T-helper 17 cell (primary cell): ENCODE results near the gene DGKE. TPM values are rescaled to one million over a fixed set of nuclear protein-coding genes. Genes with fewer than 3 reads are reported as not detected.

Experiments used
- ATAC-seq: fragments of 150-1000 bp; cut with Tn5 transposase; 2 replicates; pipeline ENCODE4 v1.10.0; 2021; ENCODE audit warnings: mild to moderate bottlenecking, moderate library complexity
- DNase-seq, 3 donors: peaks; one replicate each; pipeline versions ENCODE4 v3.0.0 to v3.0.0-alpha.2; 2020 to 2021
- H3K9me3 ChIP-seq: one replicate; pipeline ENCODE4 v1.7.0; 2013; ENCODE audit warnings: low read length, mild to moderate bottlenecking; ENCODE audit not compliant: control insufficient read depth, poor library complexity, severe bottlenecking
- H3K27ac Mint-ChIP-seq: one replicate; pipeline ENCODE4 v1.8.0; 2022; ENCODE audit warnings: mild to moderate bottlenecking, moderate library complexity, mixed read lengths
- H3K27me3 Mint-ChIP-seq: one replicate; pipeline ENCODE4 v1.8.0; 2022; ENCODE audit warnings: mixed read lengths
- H3K36me3 Mint-ChIP-seq: one replicate; pipeline ENCODE4 v1.8.0; 2022; ENCODE audit warnings: low read depth, mixed read lengths
- H3K4me1 Mint-ChIP-seq: one replicate; pipeline ENCODE4 v1.8.0; 2022; ENCODE audit warnings: mild to moderate bottlenecking, mixed read lengths
- H3K4me3 Mint-ChIP-seq: one replicate; pipeline ENCODE4 v1.8.0; 2022; ENCODE audit warnings: mild to moderate bottlenecking, moderate library complexity, mixed read lengths
- total RNA-seq, 4 donors: library from RNA in 2 of 4; stranded (reverse) in 2 of 4; gene quantifications; one replicate each; pipeline ENCODE4 v1.2.3 and lab custom pipeline; 2022 to 2026

DGKE gene
- total RNA-seq, 2 donors from 2014 or later: 29.1 to 38.2 TPM

DNA sequence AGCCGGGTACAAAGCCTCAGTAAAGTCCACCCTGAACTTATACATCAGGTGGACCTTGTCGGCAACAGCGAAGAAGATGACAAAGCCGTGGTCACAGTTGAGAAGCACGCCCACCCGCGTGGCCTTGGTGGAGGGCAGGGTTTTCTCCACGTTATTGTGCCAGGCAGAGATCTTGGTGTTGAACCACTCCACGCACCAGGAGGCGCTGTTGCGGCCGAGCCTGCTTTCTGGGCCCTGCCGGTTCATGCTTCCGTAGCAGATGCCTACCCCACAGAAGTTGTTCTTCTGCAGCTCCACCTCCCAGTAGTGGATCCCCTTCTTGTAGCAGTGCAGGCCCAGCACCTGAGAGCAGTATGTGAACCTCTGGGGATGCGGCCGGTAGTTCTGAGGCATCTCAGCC lies 57.8 kb downstream of the DGKE start:
- Mint-ChIP-seq H3K4me3 (no peak overlapping the region), H3K27me3 (no peaks in the 10 kb centered on the region), H3K4me1 (peaks cover 12% of the 10 kb centered on the region), H3K27ac (peak overlapping the region; percentile 35), H3K36me3 (peaks cover 18% of the 10 kb centered on the region)
- peaks cover 3% of the 10 kb centered on the region for H3K9me3 ChIP-seq
- ATAC-seq (peak; percentile 60), DNase-seq (peak; percentile 23 to 50 (median 46))

- no peak for ATAC-seq
- no peaks in the 10 kb centered on the region for H3K27me3 Mint-ChIP-seq
- no peak for DNase-seq
- peaks cover 3% of the 10 kb centered on the region for H3K9me3 ChIP-seq
- H3K4me1 Mint-ChIP-seq: peaks cover 15% of the 10 kb centered on the region
- peaks cover 19% of the 10 kb centered on the region for H3K36me3 Mint-ChIP-seq
- H3K4me3 Mint-ChIP-seq: no peak overlapping the region
- H3K27ac Mint-ChIP-seq: peak overlapping the region; percentile 35
Measured at GRCh38 chr17:56892333-56892732, 58.4 kb downstream of the DGKE start.

DNA sequence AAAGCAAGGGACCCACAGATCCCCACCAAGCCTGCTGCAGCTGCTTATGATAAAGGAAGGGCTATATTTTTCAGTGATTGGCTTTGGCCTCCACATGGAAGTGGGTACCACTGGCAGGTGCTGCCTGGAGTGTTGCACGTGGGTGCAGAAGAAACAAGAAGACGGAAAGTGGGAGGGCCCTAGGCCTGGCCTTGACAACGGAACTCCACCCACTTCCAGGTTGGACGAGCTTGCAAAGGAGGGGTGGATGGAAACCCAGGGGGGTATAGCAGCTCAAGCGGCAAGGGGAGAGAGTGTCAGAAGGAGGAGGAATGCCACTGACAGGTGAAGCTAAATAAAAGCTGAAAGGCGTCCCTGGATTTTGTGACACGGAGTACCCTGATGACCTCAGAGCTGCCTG lies 59.6 kb downstream of the DGKE start:
- H3K4me3 Mint-ChIP-seq: no peak overlapping the region
- H3K4me1 Mint-ChIP-seq: peaks cover 19% of the 10 kb centered on the region
- no peaks in the 10 kb centered on the region for H3K9me3 ChIP-seq
- peak overlapping the region; percentile 85 for H3K27ac Mint-ChIP-seq
- peaks cover 22% of the 10 kb centered on the region for H3K36me3 Mint-ChIP-seq
- no peak for DNase-seq
- ATAC-seq: no peak
- H3K27me3 Mint-ChIP-seq: no peaks in the 10 kb centered on the region

DNA sequence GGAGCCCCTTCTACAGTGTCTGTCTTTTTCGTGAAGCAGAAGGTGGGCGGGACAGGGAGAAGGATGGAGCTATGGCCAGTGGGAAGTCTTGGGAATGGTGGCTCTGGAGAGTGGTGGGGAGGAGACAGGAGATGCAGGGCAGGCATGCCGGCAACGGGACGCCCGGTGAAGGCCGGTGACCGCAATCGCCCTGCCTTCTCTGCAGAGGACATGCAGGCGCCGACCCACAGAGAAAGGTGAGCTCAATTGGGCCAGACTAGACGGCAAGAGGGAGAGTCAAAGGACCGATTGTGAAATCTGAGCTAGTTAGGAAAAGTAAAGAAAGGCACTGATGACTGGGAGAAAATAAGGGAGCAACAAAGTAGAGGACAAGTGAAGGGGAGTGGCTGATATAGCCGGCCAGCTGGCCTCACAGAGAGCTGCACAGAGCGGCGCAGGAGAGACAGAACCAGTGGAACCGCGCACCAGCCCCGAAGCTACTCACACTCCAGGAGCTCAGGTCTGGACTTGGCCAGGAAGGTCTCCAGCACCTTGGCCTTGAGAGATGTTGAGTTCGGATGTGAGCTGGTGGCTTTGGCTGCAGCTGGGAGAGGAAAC lies 61.0 kb downstream of the DGKE start:
- ATAC-seq (no peak), DNase-seq (no peak)
- Mint-ChIP-seq H3K27me3 (no peaks in the 10 kb centered on the region), H3K36me3 (peaks cover 22% of the 10 kb centered on the region), H3K27ac (peak overlapping the region; percentile 60), H3K4me3 (no peak overlapping the region), H3K4me1 (peaks cover 22% of the 10 kb centered on the region)
- no peaks in the 10 kb centered on the region for H3K9me3 ChIP-seq

- H3K27ac Mint-ChIP-seq: no peak overlapping the region
- peaks cover 28% of the 10 kb centered on the region for H3K4me1 Mint-ChIP-seq
- H3K36me3 Mint-ChIP-seq: peaks cover 27% of the 10 kb centered on the region
- no peak for ATAC-seq
- no peaks in the 10 kb centered on the region for H3K9me3 ChIP-seq
- no peaks in the 10 kb centered on the region for H3K27me3 Mint-ChIP-seq
- DNase-seq: no peak
- H3K4me3 Mint-ChIP-seq: no peak overlapping the region
Measured at GRCh38 chr17:56896217-56896967, 62.4 kb downstream of the DGKE start.

GRCh38 chr17:56896968-56897359 lies 63.0 kb downstream of the DGKE start:
- H3K4me1 Mint-ChIP-seq: peaks cover 28% of the 10 kb centered on the region
- H3K27me3 Mint-ChIP-seq: no peaks in the 10 kb centered on the region
- H3K4me3 Mint-ChIP-seq: no peak overlapping the region
- H3K9me3 ChIP-seq: no peaks in the 10 kb centered on the region
- ATAC-seq (no peak), DNase-seq (no peak)
- H3K36me3 Mint-ChIP-seq: peaks cover 27% of the 10 kb centered on the region
- H3K27ac Mint-ChIP-seq: no peak overlapping the region

DNA sequence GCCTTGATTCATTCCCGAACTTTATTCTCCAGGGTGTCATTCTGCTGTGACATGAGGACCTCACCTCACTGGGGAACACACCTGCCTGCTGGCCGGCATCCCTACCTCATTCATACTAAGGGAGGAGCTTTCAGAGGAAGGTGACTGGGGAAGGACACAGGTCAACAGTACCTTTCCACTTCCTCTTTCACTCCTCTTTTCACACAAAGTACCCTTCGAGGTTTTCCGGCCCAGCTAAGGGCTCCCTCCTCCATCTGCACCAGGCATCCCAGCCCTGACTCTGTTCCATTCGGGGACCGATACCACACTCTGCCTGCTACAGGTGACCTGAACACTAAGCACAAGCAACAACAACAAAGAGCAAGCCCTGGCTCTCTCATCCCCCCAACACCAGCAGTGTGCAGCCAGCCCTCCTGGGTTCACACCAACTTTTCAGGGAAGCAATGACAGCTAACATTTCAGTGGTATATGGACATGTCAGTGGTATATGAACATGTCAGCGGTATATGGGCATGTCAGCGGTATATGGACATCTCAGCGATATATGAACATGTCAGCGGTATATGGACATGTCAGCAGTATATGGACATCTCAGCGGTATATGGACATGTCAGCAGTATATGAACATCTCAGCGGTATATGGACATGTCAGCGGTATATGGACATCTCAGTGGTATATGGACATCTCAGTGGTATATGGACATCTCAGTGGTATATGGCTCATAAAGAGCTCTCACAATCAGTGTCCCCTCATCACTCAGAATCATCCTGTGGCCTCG lies 63.9 kb downstream of the DGKE start:
- no peak for ATAC-seq
- DNase-seq: no peak
- no peaks in the 10 kb centered on the region for H3K9me3 ChIP-seq
- Mint-ChIP-seq H3K27ac (no peak overlapping the region), H3K27me3 (no peaks in the 10 kb centered on the region), H3K4me1 (peaks cover 24% of the 10 kb centered on the region), H3K4me3 (no peak overlapping the region), H3K36me3 (peaks cover 20% of the 10 kb centered on the region)

DNA sequence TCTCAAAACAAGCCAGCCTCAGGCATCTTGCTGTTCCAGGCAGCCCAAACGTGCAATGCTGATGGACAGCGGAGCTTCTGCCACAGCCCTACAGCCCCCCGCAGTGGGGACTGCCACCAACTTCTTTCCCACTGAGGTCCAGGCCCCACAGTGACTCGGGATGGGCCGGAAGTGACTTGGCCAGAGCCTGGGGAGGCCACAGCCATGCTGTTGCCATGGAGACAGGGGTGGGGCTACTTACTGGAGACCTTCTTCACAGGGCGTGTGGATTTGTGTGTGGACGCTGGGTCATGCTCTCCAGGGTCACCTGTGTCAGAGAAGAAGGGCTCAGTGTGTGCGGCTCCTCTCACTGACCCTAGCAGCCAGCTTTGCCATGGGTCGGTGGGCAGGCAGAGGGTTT lies 64.9 kb downstream of the DGKE start:
- Mint-ChIP-seq H3K27me3 (no peaks in the 10 kb centered on the region), H3K4me1 (peaks cover 23% of the 10 kb centered on the region), H3K4me3 (no peak overlapping the region), H3K36me3 (peaks cover 16% of the 10 kb centered on the region), H3K27ac (no peak overlapping the region)
- H3K9me3 ChIP-seq: no peaks in the 10 kb centered on the region
- DNase-seq (no peak), ATAC-seq (no peak)

DNA sequence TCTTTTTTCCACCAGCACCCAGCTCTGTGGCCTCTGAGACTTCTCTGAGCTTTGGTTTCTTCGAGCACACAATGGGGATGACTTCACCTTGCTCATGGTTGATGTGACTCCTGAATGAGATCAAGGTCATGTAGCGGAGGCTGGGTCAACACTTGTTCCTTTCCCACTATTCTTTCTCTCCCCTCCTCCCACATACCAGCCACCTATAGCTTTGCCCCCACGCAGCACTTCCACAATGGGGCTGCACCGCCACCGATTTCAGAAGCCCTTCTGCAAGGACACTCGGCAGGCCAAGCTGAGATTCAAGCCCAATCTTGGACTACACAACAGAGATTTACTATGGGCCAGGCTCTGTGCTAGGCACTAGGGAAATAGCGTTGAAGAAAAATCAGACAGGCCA lies 65.5 kb downstream of the DGKE start:
- peaks cover 28% of the 10 kb centered on the region for H3K4me1 Mint-ChIP-seq
- no peak overlapping the region for H3K4me3 Mint-ChIP-seq
- peaks cover 19% of the 10 kb centered on the region for H3K36me3 Mint-ChIP-seq
- DNase-seq (no peak), ATAC-seq (no peak)
- H3K27ac Mint-ChIP-seq: peak overlapping the region; percentile 41
- H3K9me3 ChIP-seq: no peaks in the 10 kb centered on the region
- H3K27me3 Mint-ChIP-seq: no peaks in the 10 kb centered on the region

DNA sequence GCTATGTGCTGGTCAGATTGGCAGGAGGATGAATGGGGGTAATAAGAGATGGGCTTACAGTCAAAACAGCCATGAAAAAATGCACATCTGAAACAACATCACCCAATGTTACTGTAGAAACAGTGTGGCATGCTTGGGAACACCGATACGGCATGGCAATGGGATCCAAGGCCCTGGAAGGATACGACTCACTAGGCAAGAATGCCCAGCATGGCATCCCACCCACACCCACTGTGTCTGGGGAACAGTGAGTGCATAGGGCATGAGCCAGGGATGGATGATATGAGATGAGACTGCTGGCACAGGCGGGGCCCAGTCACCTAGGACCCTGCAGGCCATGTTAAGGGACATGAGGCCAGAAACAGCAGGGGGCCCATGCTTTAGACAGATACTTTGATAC lies 68.4 kb downstream of the DGKE start:
- Mint-ChIP-seq H3K27ac (no peak overlapping the region), H3K4me3 (no peak overlapping the region), H3K36me3 (peaks cover 17% of the 10 kb centered on the region), H3K4me1 (peaks cover 31% of the 10 kb centered on the region), H3K27me3 (no peaks in the 10 kb centered on the region)
- no peak for DNase-seq
- H3K9me3 ChIP-seq: no peaks in the 10 kb centered on the region
- ATAC-seq: no peak

DNA sequence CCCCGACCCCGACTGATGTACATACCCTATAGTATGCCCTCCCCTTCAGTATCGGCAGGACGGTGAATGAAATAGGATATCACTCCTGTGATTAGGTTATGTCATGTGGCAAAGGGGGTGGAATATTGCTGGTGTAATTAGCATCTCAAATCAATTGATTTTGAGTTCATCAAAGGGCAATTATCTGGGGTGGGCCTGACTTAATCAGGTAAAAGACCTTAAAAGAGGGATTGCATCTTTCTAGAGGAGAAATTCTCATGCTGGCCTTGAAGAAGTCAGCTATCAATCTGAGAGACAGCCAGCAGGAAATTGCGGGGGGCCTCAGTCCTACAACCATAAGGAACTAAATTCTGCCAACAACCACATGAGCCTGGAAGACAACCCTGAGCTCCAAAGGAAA lies 69.6 kb downstream of the DGKE start:
- no peaks in the 10 kb centered on the region for H3K9me3 ChIP-seq
- ATAC-seq (no peak), DNase-seq (no peak)
- Mint-ChIP-seq H3K27me3 (no peaks in the 10 kb centered on the region), H3K36me3 (peaks cover 18% of the 10 kb centered on the region), H3K4me1 (peaks cover 36% of the 10 kb centered on the region), H3K27ac (no peak overlapping the region), H3K4me3 (no peak overlapping the region)

GRCh38 chr17:56908001-56908542 lies 74.1 kb downstream of the DGKE start:
- no peak for DNase-seq
- no peaks in the 10 kb centered on the region for H3K27me3 Mint-ChIP-seq
- H3K4me3 Mint-ChIP-seq: no peak overlapping the region
- peak; percentile 83 for ATAC-seq
- peaks cover 13% of the 10 kb centered on the region for H3K36me3 Mint-ChIP-seq
- H3K9me3 ChIP-seq: no peaks in the 10 kb centered on the region
- peaks cover 59% of the 10 kb centered on the region for H3K4me1 Mint-ChIP-seq
- H3K27ac Mint-ChIP-seq: peak overlapping the region; percentile 90

DNA sequence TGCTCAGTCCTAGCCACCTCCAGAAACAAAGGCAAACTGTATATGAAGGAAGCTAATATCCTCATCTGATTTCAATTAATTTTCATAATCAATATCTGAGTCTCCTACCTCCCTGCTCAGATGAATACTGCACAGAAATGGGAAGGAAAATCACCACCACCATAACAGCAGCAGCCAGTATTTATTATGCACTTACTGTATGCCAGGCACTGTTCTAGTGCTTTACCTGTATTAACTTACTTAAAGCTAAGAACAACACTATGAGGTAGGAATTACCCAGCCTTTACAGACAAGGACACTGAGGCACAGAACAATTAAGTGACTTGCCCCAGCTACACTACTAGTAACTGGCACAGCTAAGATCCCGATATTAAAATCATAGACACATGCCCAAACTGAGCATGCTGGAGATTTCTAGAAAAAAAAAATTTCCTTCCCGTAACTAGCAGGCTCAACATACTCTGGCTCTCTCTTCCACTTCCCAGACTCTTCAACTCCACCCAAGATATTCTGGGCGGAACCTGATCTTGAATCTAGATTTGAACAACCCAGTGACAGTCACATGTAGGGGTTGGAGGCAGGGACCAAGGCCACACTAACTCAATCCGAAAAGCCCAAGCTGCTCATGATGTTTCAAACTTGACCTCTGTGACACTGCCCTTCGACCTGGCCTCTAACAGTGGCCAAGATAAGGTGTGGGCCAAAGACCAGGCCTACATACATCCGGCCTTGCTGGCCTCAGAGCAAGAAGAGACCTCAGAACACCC lies 76.0 kb downstream of the DGKE start:
- Mint-ChIP-seq H3K27ac (peak overlapping the region; percentile 85), H3K4me1 (peaks cover 58% of the 10 kb centered on the region), H3K27me3 (no peaks in the 10 kb centered on the region), H3K4me3 (no peak overlapping the region), H3K36me3 (peaks cover 9% of the 10 kb centered on the region)
- DNase-seq (no peak), ATAC-seq (no peak)
- no peaks in the 10 kb centered on the region for H3K9me3 ChIP-seq
